Testis (tissue), 3 donors: ENCODE measurements around the gene MAMSTR. TPM values are rescaled to one million over a fixed set of nuclear protein-coding genes. Genes with fewer than 3 reads are reported as not detected.

Source experiments
- DNase-seq: peaks from one replicate; pipeline ENCODE4 v3.0.0-alpha.2; 2019
- H3K27ac ChIP-seq, 2 donors: fragments of 200-600 bp; sonication (generic); one replicate each; pipeline ENCODE4 v1.5.1; 2019
- H3K27me3 ChIP-seq: fragments of 200-600 bp; sonication (generic); one replicate; pipeline ENCODE4 v1.5.1; 2019
- H3K36me3 ChIP-seq: fragments of 200-600 bp; sonication (generic); one replicate; pipeline ENCODE4 v1.5.1; 2017; ENCODE audit warnings: low read depth; ENCODE audit errors: missing control alignments
- H3K4me1 ChIP-seq: fragments of 200-600 bp; sonication (generic); one replicate; pipeline ENCODE4 v1.5.1; 2019
- H3K4me3 ChIP-seq, 2 donors: fragments of 200-600 bp; sonication (generic); one replicate each; pipeline ENCODE4 v1.5.1; 2017 to 2019
- H3K9me3 ChIP-seq: fragments of 200-600 bp; sonication (generic); one replicate; pipeline ENCODE4 v1.5.1; 2017
- CTCF ChIP-seq, 3 experiments: fragments of 450-650 bp in 2 of 3; fragments of 200-600 bp in 1 of 3; sonication (generic) in 1 of 3; IDR thresholded peaks; one replicate each; pipeline ENCODE4 v1.5.1; 2016 to 2019; ENCODE audit warnings: antibody characterized with exemption in 3 of 3, mild to moderate bottlenecking in 2 of 3, moderate library complexity in 1 of 3
- POLR2A ChIP-seq: fragments of 450-650 bp; IDR thresholded peaks from one replicate; pipeline ENCODE4 v1.6.1; 2017; ENCODE audit warnings: antibody characterized with exemption, mild to moderate bottlenecking, moderate library complexity
- WGBS, 2 donors: methylation state at CpG; one replicate each; pipeline ENCODE4 v1.1.5; 2018; 5-methylcytosine and 5-hydroxymethylcytosine counted together
- intact Hi-C: fragments of 100-400 bp; cut with DNase I; formaldehyde crosslinking; loops from one replicate; pipeline ENCODE4 v1.15.1; 2023; ENCODE audit warnings: low total_unique reads
- polyA plus RNA-seq: library from polyadenylated mRNA; stranded (reverse); fragments of 350-450 nt; fragmentation: Illumina TruSeq; extraction: RNeasy Lipid Tissue Mini Kit (QIAGEN cat#74804); gene quantifications from one replicate; pipeline ENCODE4 v1.2.3, GENCODE V29; 2014; ENCODE audit warnings: low read depth, low replicate concordance; ENCODE audit not compliant: insufficient read depth
- total RNA-seq, 2 donors: library from RNA; depleted of rRNA; stranded (reverse); fragments of >200 nt; gene quantifications; one replicate each; pipeline ENCODE4 v1.2.3, GENCODE V29; 2016

MAMSTR gene
- total and polyA plus RNA-seq, 3 donors from 2014 or later = 15.0 to 21.8 (median 21.8) TPM

GRCh38 chr19:48670699-48671445, 48.7 kb downstream of the MAMSTR start:
- no peaks in the 10 kb centered on the region for H3K9me3 ChIP-seq
- no peaks in the 10 kb centered on the region for H3K27me3 ChIP-seq
- H3K27ac ChIP-seq = no peak overlapping the region
- peaks cover 15% of the 10 kb centered on the region for H3K4me1 ChIP-seq
- H3K36me3 ChIP-seq = no peaks in the 10 kb centered on the region
- intact Hi-C loops = no loop called here
- no peak overlapping the region for H3K4me3 ChIP-seq
- WGBS, 2 donors = 70 to 78% methylated on average over 16 to 20 of the region's 21 CpGs
- TF ChIP-seq POLR2A (no peak), CTCF (IDR thresholded peaks at IDR 0.05) (no peak)
- no peak for DNase-seq

GRCh38 chr19:48669903-48670668, 49.4 kb downstream of the MAMSTR start:
- TF ChIP-seq POLR2A = no peak
- no peak for TF ChIP-seq CTCF (IDR thresholded peaks at IDR 0.05)
- Histone ChIP-seq H3K9me3 (no peaks in the 10 kb centered on the region), H3K27ac (no peak overlapping the region), H3K4me3 (no peak overlapping the region), H3K4me1 (peaks cover 7% of the 10 kb centered on the region), H3K27me3 (no peaks in the 10 kb centered on the region), H3K36me3 (no peaks in the 10 kb centered on the region)
- WGBS, 2 donors = 91 to 94% methylated on average over 19 to 26 of the region's 26 CpGs
- intact Hi-C loops = no loop called here
- no peak for DNase-seq

GRCh38 chr19:48668761-48669160, 50.8 kb downstream of the MAMSTR start:
- H3K36me3 ChIP-seq = no peaks in the 10 kb centered on the region
- WGBS, 2 donors = 95 to 96% methylated on average over 1 to 2 of the region's 2 CpGs

GRCh38 chr19:48668332-48668731, 51.2 kb downstream of the MAMSTR start:
- Histone ChIP-seq H3K27me3 (no peaks in the 10 kb centered on the region), H3K27ac (no peak overlapping the region), H3K9me3 (no peaks in the 10 kb centered on the region), H3K4me1 (peaks cover 4% of the 10 kb centered on the region), H3K4me3 (no peak overlapping the region), H3K36me3 (no peaks in the 10 kb centered on the region)
- no peak for DNase-seq
- 67% methylated on average over 3 of the region's 3 CpGs; no CpG with 5 or more reads in 1 of the 2 donors for WGBS, 2 donors
- TF ChIP-seq POLR2A = no peak
- TF ChIP-seq CTCF (IDR thresholded peaks at IDR 0.05) = no peak
- intact Hi-C loops = no loop called here

More at GRCh38 chr19:48668761-48669160, 50.8 kb downstream of the MAMSTR start:
- no peak for DNase-seq
- intact Hi-C loops = no loop called here
- no peak overlapping the region for H3K27ac ChIP-seq
- no peaks in the 10 kb centered on the region for H3K27me3 ChIP-seq
- H3K4me1 ChIP-seq = peaks cover 4% of the 10 kb centered on the region
- H3K4me3 ChIP-seq = no peak overlapping the region
- no peak for TF ChIP-seq POLR2A
- no peak for TF ChIP-seq CTCF (IDR thresholded peaks at IDR 0.05)
- H3K9me3 ChIP-seq = no peaks in the 10 kb centered on the region
